HG02610 (cell line): ENCODE results near the gene DDX1.
"Not testable (repeated sequence)": the region's sequence is repeated elsewhere in the genome, so short reads cannot be mapped to it uniquely, and the experiment has no call there.

ENCODE experiments used
- ATAC-seq: cut with Tn5 transposase; IDR thresholded peaks from one replicate; pipeline ENCODE4 v1.9.1; 2021; ENCODE audit warnings: mild to moderate bottlenecking, moderate library complexity; ENCODE audit not compliant: unreplicated experiment

The DDX1 gene

DNA sequence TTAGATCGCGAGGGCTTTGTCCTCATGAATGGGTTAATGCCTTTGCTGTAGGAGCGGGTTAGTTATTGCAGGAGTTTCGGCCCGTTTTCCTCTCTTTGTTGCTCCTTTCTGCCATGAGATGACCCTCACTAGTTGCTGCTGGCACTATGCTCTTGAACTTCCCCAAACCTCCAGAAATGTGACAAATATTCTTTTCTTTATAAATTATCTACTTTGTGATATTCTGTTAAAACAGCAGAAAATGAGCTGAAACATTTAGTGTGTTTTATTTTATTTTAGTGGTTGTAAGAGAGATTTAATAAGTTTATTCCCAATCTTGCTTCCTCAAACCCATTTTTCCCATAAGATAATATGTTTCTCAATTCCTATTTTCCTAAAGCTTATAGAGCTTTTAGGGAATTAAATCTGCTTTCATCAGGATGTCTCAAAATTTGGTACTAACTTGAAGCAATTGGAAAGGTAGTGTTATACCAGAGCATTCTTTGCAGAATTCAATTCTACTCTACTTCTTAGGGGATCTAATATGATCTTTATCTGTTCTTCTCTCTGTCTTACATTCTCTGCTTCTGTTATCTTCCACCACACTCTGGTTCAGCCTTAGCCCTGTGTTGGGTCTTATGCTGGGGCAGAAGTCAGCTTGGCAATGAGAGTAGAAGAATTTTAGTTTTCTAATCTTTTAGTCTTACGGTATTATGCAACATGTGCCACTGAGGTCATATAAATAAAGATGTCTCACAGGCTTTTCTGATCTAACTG lies 23.1 kb downstream of the DDX1 start:
- ATAC-seq, result no peak

DNA sequence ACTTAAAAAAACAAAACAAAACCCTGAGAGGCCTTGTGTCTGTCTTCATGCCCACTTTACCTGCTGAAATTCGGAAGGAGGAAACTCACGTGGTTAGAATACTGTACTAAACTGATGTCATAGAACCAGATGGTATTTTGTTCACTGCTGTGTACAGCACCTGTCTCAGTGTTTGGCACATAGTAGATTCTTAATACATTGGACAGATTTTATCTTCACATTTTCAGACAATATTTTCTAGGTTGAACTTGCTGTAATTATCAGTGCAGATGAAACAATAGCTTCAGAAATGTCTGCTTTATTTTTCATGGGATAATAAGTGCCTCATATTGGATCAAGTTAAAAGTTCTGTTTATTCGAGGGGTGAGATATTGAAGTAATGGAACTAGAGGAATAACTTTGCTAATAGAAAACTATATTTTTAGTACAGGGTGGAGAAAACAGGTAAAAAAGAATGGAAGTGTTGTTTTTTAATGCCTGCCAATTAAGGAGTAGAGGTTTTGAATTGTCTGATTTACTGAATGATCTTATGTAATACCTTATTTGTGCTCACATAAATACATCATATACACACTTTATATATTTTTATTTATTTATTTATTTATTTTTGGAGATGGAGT lies 23.7 kb downstream of the DDX1 start:
- ATAC-seq, result no peak

DNA sequence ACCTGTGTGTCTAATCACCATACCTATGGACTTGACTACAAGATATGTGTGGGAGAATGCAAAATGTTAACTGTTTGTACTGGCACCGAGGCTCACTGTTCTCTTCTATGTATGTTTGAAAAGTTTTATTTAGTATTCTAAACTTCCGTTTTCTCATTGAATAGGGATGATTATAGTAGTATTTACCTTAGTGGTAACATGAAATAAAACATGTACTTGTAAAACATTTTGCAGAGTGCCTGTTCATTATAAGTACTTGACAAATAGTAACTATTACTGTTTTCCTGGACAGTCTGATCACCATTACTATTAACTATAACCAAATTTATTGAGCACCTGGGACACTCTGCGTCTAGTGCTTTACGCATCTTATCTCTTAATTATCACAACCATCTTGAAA lies 24.8 kb downstream of the DDX1 start:
- no peak for ATAC-seq

- no peak for ATAC-seq
Observed at GRCh38 chr2:15616850-15617777, 25.4 kb downstream of the DDX1 start.

- no peak for ATAC-seq
Observed at GRCh38 chr2:15617778-15618448, 26.2 kb downstream of the DDX1 start.

GRCh38 chr2:15618449-15618855 lies 26.8 kb downstream of the DDX1 start:
- ATAC-seq, result no peak

DNA sequence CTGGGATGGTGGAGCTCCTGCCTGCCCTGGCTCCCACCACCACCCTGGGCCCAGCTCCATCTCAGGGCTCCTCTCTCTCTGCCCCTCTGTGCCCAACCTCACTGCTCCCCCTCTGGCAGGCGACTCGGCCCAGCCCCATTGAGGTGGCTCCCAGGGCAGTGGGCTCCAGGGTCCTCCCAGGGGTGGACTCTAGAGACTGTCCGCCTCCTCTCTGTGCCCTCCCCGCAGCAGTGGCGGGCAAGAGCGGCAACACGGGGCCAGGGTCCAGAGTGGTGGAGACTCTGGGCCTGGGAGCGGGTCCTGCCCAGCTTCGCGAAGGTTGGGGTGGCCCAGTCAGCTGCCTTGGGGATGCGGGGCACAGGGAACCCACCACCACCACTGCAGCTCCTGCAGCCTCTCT lies 27.4 kb downstream of the DDX1 start:
- ATAC-seq, result no peak

- no peak for ATAC-seq
Observed at GRCh38 chr2:15619510-15619909, 27.8 kb downstream of the DDX1 start.

DNA sequence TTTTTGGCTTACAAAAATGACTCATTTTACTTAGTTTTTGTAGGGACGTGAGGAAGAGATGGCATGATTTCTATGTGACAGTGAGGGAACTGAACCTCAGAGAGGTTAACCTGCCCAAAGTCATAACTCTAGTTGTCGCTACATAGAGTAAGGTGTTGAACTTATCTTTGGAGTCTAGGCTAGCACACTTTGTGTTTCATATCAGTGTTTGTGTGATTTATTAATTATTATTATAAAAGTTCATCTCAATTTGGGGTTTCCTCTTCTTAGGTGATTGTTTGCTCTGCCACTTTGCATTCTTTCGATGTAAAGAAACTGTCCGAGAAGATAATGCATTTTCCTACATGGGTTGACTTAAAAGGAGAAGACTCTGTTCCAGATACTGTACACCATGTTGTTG lies 28.3 kb downstream of the DDX1 start:
- ATAC-seq, result no peak

DNA sequence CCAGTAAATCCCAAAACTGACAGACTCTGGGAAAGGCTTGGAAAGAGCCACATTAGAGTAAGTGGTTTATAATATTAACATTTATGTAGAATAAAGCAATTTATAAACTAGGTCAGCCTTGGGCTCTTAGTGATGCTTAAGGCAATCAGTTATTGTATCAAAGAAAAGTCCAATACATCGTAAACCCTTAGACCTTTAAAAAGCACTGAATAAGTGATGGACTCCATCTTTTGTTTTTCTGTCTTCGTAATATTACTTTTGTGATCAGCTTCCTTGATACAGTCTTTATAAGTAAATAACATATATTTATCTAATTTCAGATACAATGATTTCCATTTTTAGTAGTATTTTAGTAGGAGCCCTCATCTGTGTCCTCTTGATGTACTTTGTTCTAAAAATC lies 28.7 kb downstream of the DDX1 start:
- ATAC-seq, result no peak

DNA sequence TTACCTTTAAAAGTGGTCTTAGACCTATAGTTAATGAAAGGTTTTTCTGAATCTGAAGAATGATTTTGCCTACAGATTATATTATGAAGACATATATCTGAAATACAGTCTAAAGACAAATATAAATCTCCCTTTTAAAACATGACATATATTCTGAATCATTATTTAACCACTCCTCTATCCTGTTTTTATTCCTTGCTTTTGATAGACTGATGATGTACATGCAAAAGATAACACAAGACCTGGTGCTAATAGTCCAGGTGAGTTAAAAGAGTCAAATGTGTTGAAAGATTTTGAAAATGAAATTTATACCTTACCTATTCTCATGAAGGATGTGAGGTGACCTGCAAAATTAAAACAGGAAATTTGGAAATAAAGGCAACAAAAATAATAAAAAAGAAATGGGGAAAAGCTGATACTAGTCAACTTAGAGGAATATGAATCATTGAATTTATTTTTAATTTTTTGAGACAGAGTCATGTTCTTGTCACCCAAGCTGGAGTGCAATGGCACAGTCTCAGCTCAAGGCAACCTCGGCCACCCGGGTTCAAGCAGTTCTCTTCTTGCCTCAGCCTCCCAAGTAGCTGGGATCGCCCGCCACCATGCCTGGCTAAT lies 29.3 kb downstream of the DDX1 start:
- ATAC-seq, result no peak

DNA sequence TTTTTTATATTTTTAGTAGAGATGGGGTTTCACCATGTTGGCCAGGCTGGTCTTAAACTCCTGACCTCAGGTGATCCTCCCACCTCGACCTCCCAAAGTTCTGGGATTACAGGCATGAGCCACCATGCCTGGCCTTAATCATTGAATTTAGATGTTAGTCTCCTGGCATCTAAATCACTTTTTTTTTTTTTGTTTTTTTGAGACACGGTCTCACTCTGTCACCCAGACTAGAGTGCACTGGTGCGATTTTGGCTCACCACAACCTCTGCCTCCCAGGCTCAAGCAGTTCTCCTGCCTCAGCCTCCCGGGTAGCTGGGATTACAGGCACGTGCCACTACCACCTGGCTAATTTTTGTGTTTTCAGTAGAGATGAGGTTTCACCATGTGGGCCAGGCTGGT lies 29.8 kb downstream of the DDX1 start:
- ATAC-seq, result not testable (repeated sequence)

- ATAC-seq, result no peak
Observed at GRCh38 chr2:15622214-15622613, 30.5 kb downstream of the DDX1 start.

DNA sequence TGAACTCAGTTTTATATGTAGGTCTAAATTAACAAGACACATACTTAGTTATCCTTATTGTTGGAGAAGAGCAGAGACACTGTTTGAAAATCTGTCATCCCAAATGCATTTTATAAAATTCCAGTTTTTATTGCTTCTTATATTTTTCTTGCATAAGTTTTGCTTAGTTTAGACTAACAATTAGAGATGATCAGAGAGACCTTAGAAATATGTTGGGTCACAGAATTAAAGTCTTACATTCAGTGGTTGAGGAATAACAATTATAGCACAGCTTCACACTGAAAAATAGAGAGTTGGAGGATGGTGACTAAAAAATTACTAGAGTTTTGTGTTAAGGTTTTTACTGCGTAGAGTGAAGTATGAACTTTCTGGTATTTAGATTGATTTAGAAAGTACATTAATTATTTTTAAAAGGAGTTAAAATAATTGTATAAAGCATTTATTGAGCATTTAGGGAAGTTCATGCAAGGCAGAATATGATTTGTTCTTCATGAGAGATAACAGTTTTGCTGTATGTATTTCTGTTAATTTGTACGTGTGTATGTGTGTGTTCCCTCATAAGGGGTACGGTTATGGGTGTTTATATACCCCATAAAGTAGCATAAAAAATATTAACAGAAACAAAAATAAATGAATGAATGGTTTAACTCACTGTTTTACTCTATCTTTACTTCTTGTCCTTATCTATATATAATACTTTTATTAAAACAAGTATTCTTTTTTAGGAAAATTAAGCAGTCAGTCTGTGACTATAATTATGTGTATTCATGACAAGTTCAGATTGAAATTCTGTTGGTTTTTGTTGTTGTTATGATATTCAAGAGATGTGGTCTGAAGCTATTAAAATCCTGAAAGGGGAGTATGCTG lies 31.2 kb downstream of the DDX1 start:
- no peak for ATAC-seq

DNA sequence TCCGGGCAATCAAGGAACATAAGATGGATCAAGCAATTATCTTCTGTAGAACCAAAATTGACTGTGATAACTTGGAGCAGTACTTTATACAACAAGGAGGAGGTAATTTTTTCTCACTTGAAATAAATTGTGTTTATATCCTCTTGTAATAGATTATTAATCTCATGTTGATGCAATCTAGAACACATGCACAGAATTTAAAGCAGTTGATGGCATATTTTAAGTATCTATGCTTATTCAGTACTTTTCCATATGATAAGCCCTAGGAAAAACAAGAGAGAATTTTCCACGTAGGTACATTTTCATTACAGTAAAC lies 31.8 kb downstream of the DDX1 start:
- ATAC-seq, result no peak

DNA sequence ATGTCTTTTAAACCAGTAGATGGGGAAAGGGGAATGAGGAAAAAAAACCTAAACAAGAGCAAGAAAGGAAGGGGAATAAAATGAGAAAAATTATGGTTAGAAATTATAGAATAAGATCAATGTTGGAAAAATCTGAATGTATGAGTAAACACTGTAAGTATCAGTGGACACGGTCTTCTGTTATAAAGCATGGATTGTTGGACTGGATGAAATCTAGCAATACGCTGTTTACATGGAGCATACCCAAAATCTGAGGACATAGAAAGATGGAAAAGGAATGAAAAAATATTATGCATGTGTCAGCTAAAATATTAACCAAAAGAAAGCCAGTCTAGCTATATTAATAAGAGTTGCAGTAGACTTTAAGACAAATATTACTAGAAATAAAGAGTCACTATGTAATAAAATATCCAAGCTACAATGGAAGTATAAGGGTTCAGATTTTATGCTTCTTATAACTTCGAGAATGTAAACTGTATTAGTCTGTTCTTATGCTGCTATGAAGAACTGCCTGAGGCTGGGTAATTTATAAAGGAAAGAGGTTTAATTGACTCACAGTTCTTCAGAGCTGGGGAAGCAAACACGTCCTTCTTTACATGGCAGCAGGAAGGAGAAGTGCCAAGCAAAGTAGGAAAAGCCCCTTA lies 32.4 kb downstream of the DDX1 start:
- ATAC-seq, result no peak

- no peak for ATAC-seq
Observed at GRCh38 chr2:15624903-15625302, 33.2 kb downstream of the DDX1 start.

- ATAC-seq, result no peak
Observed at GRCh38 chr2:15625344-15626036, 33.8 kb downstream of the DDX1 start.

GRCh38 chr2:15626126-15626525 lies 34.5 kb downstream of the DDX1 start:
- ATAC-seq, result no peak
